ENCODE data around the gene NTS. TPM values are rescaled to one million over a fixed set of nuclear protein-coding genes. Genes with fewer than 3 reads are reported as not detected.

The NTS gene, protein sequence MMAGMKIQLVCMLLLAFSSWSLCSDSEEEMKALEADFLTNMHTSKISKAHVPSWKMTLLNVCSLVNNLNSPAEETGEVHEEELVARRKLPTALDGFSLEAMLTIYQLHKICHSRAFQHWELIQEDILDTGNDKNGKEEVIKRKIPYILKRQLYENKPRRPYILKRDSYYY
- not detected in 2 replicates for total RNA-seq

DNA sequence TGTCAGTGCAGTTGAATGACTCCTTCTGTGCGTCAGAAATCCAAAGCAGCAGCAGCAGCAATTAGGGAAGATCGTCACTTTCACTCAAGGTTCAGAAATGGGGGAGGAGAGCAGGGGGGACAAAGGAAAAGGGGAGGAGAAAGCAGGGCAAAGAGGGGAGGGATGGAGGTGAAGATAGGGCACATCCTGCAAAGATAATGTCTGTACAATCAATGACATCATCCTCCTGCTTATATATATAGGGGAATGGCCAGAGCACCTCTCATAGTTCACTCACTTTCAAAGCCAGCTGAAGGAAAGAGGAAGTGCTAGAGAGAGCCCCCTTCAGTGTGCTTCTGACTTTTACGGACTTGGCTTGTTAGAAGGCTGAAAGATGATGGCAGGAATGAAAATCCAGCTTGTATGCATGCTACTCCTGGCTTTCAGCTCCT, at the start of gene NTS:
NTS (plus strand) TSS at position 265 of the 431 bp plus-strand sequence; CDS start at position 374, 109 bp downstream.
- H3K9me3 Mint-ChIP-seq, result no peaks in the 10 kb centered on the region
- intact Hi-C loops (cut with micrococcal nuclease), result no loop called here
- no peak within 1 kb of the TSS for H3K27ac Mint-ChIP-seq
- no peaks in the 10 kb centered on the region for H3K27me3 Mint-ChIP-seq (ENCODE audit: low read depth)
- H3K4me1 Mint-ChIP-seq (ENCODE audit: low read depth), result no peaks in the 10 kb centered on the region
- no peak for DNase-seq (ENCODE audit: low spot score)
- H3K4me3 Mint-ChIP-seq (ENCODE audit: low read depth), result no peak within 1 kb of the TSS
- no peaks in the 10 kb centered on the region for H3K36me3 Mint-ChIP-seq (ENCODE audit: low read depth)

DNA sequence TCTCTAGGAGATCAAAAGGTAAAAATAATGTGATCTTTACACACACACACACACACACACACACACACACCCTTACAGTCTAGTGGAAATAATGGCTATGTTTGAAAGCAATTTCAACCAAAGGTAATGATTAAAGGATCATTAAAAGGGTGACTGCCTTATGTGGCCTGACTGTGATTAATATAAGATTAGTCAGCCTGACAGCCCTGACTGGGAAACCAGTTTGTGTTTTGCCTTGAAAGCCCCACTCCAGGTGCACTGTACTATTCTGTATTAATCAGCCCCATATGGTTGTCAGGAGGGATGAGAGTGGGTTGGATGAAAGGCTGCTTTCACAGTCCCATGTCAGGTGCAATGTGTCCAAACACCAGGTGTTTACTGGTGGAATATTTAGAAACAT, 48.3 kb upstream of the NTS start:
- no peaks in the 10 kb centered on the region for H3K36me3 Mint-ChIP-seq (ENCODE audit: low read depth)
- intact Hi-C loops (cut with micrococcal nuclease), result no loop called here
- H3K27me3 Mint-ChIP-seq (ENCODE audit: low read depth), result no peaks in the 10 kb centered on the region

DNA sequence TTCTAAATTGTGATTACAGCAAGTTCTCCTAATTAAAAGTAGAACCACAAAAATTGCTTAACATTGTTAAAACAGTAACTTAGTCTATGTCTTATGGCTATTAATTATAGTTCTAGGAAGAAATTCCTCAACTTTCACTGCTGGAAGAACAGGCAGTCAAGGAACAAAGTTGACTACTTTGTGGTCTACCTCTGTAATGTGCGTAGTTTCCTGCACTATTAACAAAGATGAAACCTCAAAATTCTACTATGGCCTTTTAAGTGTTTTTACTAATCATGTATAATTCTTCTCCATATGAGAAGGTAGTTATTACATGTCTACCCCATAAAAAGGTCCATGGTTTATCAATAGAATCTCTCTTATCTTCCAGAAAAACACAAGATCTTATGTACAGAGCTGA, 45.5 kb upstream of the NTS start:
- Mint-ChIP-seq H3K4me1 (ENCODE audit: low read depth) (no peaks in the 10 kb centered on the region), H3K36me3 (ENCODE audit: low read depth) (no peaks in the 10 kb centered on the region), H3K4me3 (ENCODE audit: low read depth) (no peak overlapping the region), H3K27me3 (ENCODE audit: low read depth) (no peaks in the 10 kb centered on the region), H3K9me3 (peaks cover 9% of the 10 kb centered on the region), H3K27ac (no peak overlapping the region)
- intact Hi-C loops (cut with micrococcal nuclease), result no loop called here
- DNase-seq (ENCODE audit: low spot score), result no peak

More for the DNA sequence above, 48.3 kb upstream of the NTS start:
- Mint-ChIP-seq H3K27ac (no peak overlapping the region), H3K9me3 (peaks cover 9% of the 10 kb centered on the region), H3K4me3 (ENCODE audit: low read depth) (no peak overlapping the region), H3K4me1 (ENCODE audit: low read depth) (no peaks in the 10 kb centered on the region)
- no peak for DNase-seq (ENCODE audit: low spot score)

DNA sequence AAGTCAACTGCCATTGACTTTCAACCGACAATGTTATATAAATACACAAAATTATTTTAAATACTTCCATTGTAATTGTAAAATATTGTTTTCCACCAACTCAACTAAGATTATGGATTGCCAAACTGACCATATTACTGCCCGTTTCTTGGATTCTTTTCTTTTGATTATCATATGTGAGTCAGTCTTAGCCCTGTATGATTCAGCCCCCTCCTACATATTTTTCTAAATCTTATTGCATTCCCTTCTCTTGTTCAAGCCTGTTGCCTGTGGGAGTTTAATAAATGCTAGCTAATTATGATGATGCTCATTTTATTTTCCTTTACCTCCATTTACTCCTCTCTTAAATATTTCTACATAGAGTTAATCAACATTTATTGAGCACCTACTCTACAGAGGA, 44.7 kb upstream of the NTS start:
- peaks cover 8% of the 10 kb centered on the region for H3K9me3 Mint-ChIP-seq
- no peak overlapping the region for H3K27ac Mint-ChIP-seq
- DNase-seq (ENCODE audit: low spot score), result no peak
- H3K4me1 Mint-ChIP-seq (ENCODE audit: low read depth), result no peaks in the 10 kb centered on the region
- intact Hi-C loops (cut with micrococcal nuclease), result no loop called here
- no peaks in the 10 kb centered on the region for H3K27me3 Mint-ChIP-seq (ENCODE audit: low read depth)
- no peaks in the 10 kb centered on the region for H3K36me3 Mint-ChIP-seq (ENCODE audit: low read depth)
- no peak overlapping the region for H3K4me3 Mint-ChIP-seq (ENCODE audit: low read depth)

DNA sequence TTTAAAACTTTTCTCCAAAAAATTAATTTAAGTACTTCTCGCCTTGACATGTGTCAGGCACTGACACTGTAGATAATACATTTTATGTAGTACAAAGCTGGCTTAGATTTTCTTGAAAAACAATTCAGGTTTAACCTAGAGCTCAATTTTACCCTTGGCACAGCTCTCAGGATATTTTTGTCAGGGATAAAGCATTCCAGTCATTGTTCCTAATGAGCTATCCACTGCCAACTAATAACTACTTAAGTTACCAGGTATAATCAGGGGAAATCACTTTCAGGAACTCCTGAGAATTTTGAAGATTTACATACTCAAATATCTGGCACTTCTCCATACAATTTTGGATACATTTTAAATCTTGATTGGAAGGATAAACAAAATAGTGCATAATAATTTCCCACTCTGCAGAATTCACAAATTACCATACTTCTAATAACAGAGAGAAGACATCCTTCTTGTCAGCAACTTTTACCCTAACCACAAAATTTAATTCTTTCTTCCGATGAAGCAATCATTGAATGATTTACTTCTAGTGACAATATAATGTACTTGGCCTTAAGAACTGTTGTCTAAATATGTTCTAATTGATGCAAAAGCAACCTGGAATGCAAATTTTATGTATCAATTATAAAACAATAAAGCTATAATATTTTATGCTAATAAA, 42.6 kb upstream of the NTS start:
- H3K27me3 Mint-ChIP-seq (ENCODE audit: low read depth), result no peaks in the 10 kb centered on the region
- H3K36me3 Mint-ChIP-seq (ENCODE audit: low read depth), result no peaks in the 10 kb centered on the region
- no peaks in the 10 kb centered on the region for H3K4me1 Mint-ChIP-seq (ENCODE audit: low read depth)
- H3K9me3 Mint-ChIP-seq, result peaks cover 5% of the 10 kb centered on the region
- no peak overlapping the region for H3K4me3 Mint-ChIP-seq (ENCODE audit: low read depth)
- no peak for DNase-seq (ENCODE audit: low spot score)
- intact Hi-C loops (cut with micrococcal nuclease), result no loop called here
- H3K27ac Mint-ChIP-seq, result no peak overlapping the region

DNA sequence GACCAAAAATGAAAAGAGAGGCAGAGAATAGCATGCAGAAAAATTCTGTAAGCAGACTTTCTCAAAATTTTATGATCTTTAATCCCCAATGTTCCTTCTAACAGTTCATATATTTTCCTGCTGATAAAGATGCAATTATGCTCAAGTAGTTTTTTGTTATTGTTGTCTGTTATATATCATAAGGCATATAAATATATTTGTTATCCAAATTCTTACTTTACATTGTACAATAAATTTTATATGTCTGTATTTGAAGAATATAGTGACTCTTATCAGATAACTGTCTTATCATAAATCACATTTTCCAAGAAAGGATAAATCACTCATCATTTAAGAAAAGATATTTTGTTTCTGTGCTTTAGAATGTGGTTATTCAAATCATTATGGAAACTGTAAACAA, 40.5 kb upstream of the NTS start:
- no peaks in the 10 kb centered on the region for H3K27me3 Mint-ChIP-seq (ENCODE audit: low read depth)
- H3K4me3 Mint-ChIP-seq (ENCODE audit: low read depth), result no peak overlapping the region
- H3K4me1 Mint-ChIP-seq (ENCODE audit: low read depth), result no peaks in the 10 kb centered on the region
- no peaks in the 10 kb centered on the region for H3K36me3 Mint-ChIP-seq (ENCODE audit: low read depth)
- no peak for DNase-seq (ENCODE audit: low spot score)
- intact Hi-C loops (cut with micrococcal nuclease), result no loop called here
- no peak overlapping the region for H3K27ac Mint-ChIP-seq
- no peaks in the 10 kb centered on the region for H3K9me3 Mint-ChIP-seq

DNA sequence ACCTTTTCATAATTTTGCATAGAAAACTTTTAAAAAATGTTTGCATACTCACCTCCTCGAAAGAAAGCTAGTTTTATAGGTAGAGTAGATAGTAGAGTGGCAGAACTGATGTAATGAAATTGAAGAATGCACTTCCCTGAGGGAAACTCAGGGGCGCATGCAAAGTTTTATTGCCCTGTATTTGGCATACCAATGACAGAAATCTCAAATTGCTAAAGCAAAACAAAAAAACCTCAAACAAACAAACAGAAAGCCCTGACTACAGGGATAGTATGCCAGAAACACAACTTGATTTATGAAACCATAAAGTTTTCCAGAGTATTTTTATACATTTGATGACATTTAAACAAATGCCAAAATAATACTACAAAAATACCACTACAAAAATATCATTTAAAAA, 39.7 kb upstream of the NTS start:
- no peak overlapping the region for H3K27ac Mint-ChIP-seq
- DNase-seq (ENCODE audit: low spot score), result no peak
- H3K4me3 Mint-ChIP-seq (ENCODE audit: low read depth), result no peak overlapping the region
- intact Hi-C loops (cut with micrococcal nuclease), result no loop called here
- no peaks in the 10 kb centered on the region for H3K9me3 Mint-ChIP-seq
- no peaks in the 10 kb centered on the region for H3K36me3 Mint-ChIP-seq (ENCODE audit: low read depth)
- H3K27me3 Mint-ChIP-seq (ENCODE audit: low read depth), result no peaks in the 10 kb centered on the region
- H3K4me1 Mint-ChIP-seq (ENCODE audit: low read depth), result no peaks in the 10 kb centered on the region

DNA sequence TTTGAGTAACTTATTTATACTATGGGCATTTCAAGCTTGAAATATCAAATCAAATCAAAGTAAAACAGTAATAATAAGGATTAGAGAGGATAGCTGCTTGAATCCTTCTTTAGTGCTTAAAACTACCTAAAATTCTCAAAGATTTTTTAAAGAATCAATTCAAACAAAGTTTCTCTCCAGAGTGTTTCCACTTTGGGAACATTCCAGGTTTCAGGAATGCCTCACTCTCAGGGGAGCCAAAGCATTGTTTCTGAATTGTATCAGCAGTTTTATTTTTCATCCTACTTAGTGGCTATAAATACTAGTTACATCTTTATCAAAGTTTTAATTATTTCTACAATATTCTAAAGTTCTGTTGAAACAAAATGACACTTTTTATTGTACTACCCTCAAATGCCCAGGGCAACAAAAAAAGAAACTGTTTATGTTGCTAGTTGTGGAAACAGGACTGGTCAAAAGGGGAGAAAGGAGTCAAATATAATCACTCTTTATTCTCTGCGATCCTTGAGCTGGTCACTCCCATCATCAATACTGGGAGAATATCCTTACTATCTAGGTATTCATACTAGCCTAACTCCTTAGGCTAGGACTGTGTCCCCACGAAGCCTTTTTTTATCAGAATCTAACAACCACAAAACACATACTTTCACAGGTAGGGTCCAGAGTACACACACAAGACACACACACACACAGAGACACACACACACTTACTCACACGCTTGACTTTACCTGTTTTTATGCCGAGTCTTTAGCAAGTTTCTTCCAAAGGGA, 38.5 kb upstream of the NTS start:
- H3K4me3 Mint-ChIP-seq (ENCODE audit: low read depth), result no peak overlapping the region
- H3K9me3 Mint-ChIP-seq, result no peaks in the 10 kb centered on the region
- no peak overlapping the region for H3K27ac Mint-ChIP-seq
- H3K4me1 Mint-ChIP-seq (ENCODE audit: low read depth), result no peaks in the 10 kb centered on the region
- no peak for DNase-seq (ENCODE audit: low spot score)
- no peaks in the 10 kb centered on the region for H3K27me3 Mint-ChIP-seq (ENCODE audit: low read depth)
- no peaks in the 10 kb centered on the region for H3K36me3 Mint-ChIP-seq (ENCODE audit: low read depth)
- intact Hi-C loops (cut with micrococcal nuclease), result no loop called here

DNA sequence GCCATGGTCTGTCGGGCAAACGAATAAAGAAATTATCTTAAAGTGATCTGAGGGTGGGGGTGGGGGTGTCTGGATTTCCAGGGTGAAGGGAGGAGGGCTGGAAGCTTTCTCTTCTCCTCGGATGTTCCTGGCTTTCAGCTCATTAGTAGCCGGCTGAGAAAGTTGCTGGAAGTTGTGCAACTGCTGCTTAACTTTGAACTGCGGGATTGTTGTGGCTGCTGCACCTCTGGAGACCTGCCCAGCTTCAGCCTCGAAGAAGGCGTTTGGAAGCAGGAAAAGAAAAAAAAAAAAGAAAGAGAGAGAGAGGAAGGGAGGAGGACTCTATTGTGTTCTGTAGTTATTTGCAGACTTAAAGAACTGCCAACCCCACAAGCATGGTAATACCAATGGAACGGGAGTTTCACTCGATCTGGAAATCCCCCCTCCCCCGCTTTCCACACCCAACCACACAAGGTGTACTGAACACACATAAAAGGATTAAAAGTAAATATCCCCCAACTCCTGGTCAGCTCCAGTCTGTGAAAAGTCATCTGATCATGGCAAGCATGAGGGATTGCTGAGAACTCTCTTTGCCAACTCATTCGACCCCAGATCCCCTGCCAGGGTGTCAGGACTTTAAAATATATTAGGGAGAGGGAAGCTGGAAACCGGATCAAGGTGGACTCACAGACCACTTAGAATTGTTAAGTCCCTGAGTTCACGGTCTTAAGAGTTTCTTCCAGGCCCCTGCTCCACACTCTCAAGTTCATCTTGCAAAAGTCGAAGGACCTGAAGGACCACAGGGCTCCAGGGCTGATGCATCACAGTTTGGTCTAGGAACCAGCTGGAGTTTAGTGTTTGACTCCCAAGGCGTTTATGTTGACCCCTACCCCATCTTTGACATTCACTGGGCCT, 37.7 kb upstream of the NTS start, which contains the start of gene RASSF9:
RASSF9 (minus strand) TSS at position 213 of the 894 bp plus-strand sequence; CDS start at position 5, 208 bp downstream.
- no peaks in the 10 kb centered on the region for H3K36me3 Mint-ChIP-seq (ENCODE audit: low read depth)
- intact Hi-C loops (cut with micrococcal nuclease), result no loop called here
- no peak for DNase-seq (ENCODE audit: low spot score)
- H3K27ac Mint-ChIP-seq, result no peak within 1 kb of the TSS
- H3K4me3 Mint-ChIP-seq (ENCODE audit: low read depth), result no peak within 1 kb of the TSS
- no peaks in the 10 kb centered on the region for H3K27me3 Mint-ChIP-seq (ENCODE audit: low read depth)
- H3K4me1 Mint-ChIP-seq (ENCODE audit: low read depth), result no peaks in the 10 kb centered on the region
- no peaks in the 10 kb centered on the region for H3K9me3 Mint-ChIP-seq

DNA sequence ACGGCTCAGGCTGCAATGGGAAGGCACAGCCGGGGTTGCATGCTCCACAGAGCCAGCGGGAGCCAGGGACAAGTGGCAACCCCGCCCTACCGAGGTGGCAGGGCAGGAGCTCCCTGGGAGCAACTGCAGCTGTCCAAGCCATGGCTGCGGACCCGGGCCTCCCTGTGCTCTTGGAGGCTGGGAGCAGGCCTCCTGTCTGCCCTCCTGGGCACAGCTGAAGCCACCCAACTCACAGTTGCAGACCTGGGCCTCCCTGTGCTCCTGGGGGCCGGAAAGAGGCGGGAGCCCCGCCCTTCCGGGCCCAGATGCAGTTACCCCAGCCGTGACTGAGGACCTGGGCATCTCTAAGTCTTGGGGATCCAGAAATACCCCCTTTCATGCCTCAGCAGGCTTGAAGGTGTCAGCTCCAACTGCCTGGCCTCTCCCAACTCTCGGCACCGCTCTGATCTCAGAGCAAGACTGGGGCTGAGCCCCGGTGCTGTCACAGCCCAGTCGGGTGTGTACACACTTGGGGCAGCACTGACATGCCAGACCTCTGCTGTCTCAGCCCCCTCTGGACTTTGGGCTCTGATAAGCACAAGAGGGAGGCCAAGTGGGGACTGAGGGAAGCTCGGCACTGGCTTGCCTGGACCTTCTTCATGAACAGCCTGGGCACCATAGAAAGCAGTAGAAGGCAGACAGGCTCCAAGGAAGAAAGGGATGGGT, 30.3 kb upstream of the NTS start:
- no peak for DNase-seq (ENCODE audit: low spot score)
- Mint-ChIP-seq H3K4me3 (ENCODE audit: low read depth) (no peak overlapping the region), H3K9me3 (no peaks in the 10 kb centered on the region), H3K27me3 (ENCODE audit: low read depth) (no peaks in the 10 kb centered on the region), H3K36me3 (ENCODE audit: low read depth) (no peaks in the 10 kb centered on the region), H3K4me1 (ENCODE audit: low read depth) (no peaks in the 10 kb centered on the region), H3K27ac (no peak overlapping the region)
- intact Hi-C loops (cut with micrococcal nuclease), result no loop called here

DNA sequence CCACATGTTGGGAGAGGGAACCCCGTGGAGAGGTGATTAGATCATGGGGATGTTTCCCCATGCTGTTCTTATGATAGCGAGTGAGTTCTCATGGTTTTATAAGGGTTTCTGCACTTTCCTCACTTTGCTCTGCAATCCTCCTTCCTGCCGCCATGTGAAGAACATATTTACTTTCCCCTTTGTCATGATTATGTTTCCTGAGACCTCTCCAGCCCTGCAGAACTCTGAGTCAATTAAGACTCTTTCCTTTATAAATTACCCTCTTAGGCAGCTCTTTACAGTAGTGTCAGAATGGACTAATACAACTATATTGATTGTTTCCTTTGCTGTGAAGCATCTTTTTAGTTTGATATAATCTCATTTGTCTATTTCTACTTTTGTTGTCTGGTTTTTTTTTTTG, 24.8 kb upstream of the NTS start:
- Mint-ChIP-seq H3K36me3 (ENCODE audit: low read depth) (no peaks in the 10 kb centered on the region), H3K27ac (no peak overlapping the region), H3K4me3 (ENCODE audit: low read depth) (no peak overlapping the region), H3K27me3 (ENCODE audit: low read depth) (no peaks in the 10 kb centered on the region), H3K9me3 (no peaks in the 10 kb centered on the region), H3K4me1 (ENCODE audit: low read depth) (no peaks in the 10 kb centered on the region)
- no peak for DNase-seq (ENCODE audit: low spot score)
- intact Hi-C loops (cut with micrococcal nuclease), result no loop called here

DNA sequence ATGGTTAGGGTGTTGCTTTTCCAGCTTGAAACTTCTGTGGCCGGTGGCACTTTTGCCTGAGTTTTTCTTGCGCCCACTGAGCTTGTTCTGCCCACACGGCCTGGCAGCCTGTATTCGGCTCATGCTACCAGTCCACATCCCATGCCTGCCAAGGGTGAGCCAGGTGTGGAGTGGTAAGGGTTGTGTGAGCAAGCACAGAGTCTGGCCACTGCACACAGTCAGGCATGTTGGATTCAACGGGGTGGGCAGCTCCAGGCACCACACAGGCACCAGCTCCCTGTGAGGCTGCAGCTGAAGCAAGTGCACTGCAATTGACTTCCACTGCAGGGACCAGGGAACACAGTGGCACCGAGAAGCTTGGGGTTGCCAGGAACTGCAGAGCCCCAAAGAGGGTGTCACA, 18.8 kb upstream of the NTS start:
- DNase-seq (ENCODE audit: low spot score), result no peak
- Mint-ChIP-seq H3K9me3 (no peaks in the 10 kb centered on the region), H3K4me1 (ENCODE audit: low read depth) (no peaks in the 10 kb centered on the region), H3K36me3 (ENCODE audit: low read depth) (no peaks in the 10 kb centered on the region), H3K4me3 (ENCODE audit: low read depth) (no peak overlapping the region), H3K27ac (no peak overlapping the region), H3K27me3 (ENCODE audit: low read depth) (no peaks in the 10 kb centered on the region)
- intact Hi-C loops (cut with micrococcal nuclease), result no loop called here
